OCI-LY7 (cell line): ENCODE measurements around the gene TRRAP. TPM values are rescaled to one million over a fixed set of nuclear protein-coding genes. Genes with fewer than 3 reads are reported as not detected.

Experiments
- BruUV-seq: library from RNA; stranded (reverse); fragments of 400-500 nt; replicated peaks from 2 replicates; lab custom pipeline; 2021; lab: Mats Ljungman, UMichigan
- CTCF ChIA-PET: fragments of 300-600 bp; sonication (Branson Sonifier 250); formaldehyde crosslinking; loops from one replicate; lab custom pipeline; 2022; ENCODE audit warnings: antibody characterized with exemption; ENCODE audit not compliant: unreplicated experiment; lab: Charles Lee
- POLR2A ChIA-PET: fragments of 300-600 bp; sonication (Branson Sonifier 250); formaldehyde crosslinking; loops from one replicate; lab custom pipeline; 2022; ENCODE audit warnings: antibody characterized with exemption; lab: Charles Lee
- DNase-seq: peaks from one replicate; pipeline ENCODE4 v3.0.0-alpha.2; 2015; ENCODE audit warnings: low spot score
- H2AFZ ChIP-seq: fragments of 200-600 bp; sonication (generic), shearing (Covaris generic); 2 replicates; pipeline ENCODE4 v1.6.1; 2014; ENCODE audit warnings: mild to moderate bottlenecking, antibody characterized with exemption, low read length, moderate library complexity
- H3K27ac ChIP-seq: fragments of 200-600 bp; sonication (generic); 2 replicates; pipeline ENCODE4 v1.5.1; 2014; ENCODE audit warnings: mixed run types, low read depth, mild to moderate bottlenecking, moderate library complexity, low read length, inconsistent platforms; ENCODE audit not compliant: poor library complexity, severe bottlenecking
- H3K36me3 ChIP-seq: fragments of 200-600 bp; sonication (generic); 2 replicates; pipeline ENCODE4 v1.6.1; 2014; ENCODE audit warnings: mild to moderate bottlenecking, antibody characterized with exemption, low read length, moderate library complexity, mixed read lengths; ENCODE audit not compliant: insufficient read depth
- H3K4me1 ChIP-seq: fragments of 200-600 bp; sonication (generic); 2 replicates; pipeline ENCODE4 v1.5.1; 2014; ENCODE audit warnings: mild to moderate bottlenecking, low read length; ENCODE audit not compliant: insufficient read depth, poor library complexity, severe bottlenecking
- H3K4me2 ChIP-seq: fragments of 200-600 bp; sonication (generic); 2 replicates; pipeline ENCODE4 v1.6.1; 2014; ENCODE audit warnings: mild to moderate bottlenecking, low read length
- H3K4me3 ChIP-seq: fragments of 200-600 bp; sonication (generic); 2 replicates; pipeline ENCODE4 v1.5.1; 2014; ENCODE audit warnings: mild to moderate bottlenecking, low read depth, low read length; ENCODE audit not compliant: poor library complexity, severe bottlenecking
- H3K79me2 ChIP-seq: fragments of 200-600 bp; sonication (generic); 2 replicates; pipeline ENCODE4 v1.6.1; 2016; ENCODE audit warnings: low read depth, mild to moderate bottlenecking, low read length, moderate library complexity, mixed read lengths; ENCODE audit not compliant: insufficient read depth
- H3K9me2 ChIP-seq: fragments of 200-600 bp; sonication (generic); 2 replicates; pipeline ENCODE4 v1.6.1; 2016; ENCODE audit warnings: mild to moderate bottlenecking, low read length, mixed read lengths; ENCODE audit not compliant: insufficient read depth
- H3K9me3 ChIP-seq: fragments of 200-600 bp; sonication (generic); 2 replicates; pipeline ENCODE4 v1.6.1; 2014; ENCODE audit warnings: mild to moderate bottlenecking, mixed run types, low read length, mixed read lengths
- H4K20me1 ChIP-seq: fragments of 200-600 bp; sonication (generic); 2 replicates; pipeline ENCODE4 v1.6.1; 2014; ENCODE audit warnings: mild to moderate bottlenecking, antibody characterized with exemption, low read length, moderate library complexity, mixed read lengths; ENCODE audit not compliant: insufficient read depth
- EZH2phosphoT487 ChIP-seq: fragments of 200-600 bp; sonication (generic); IDR thresholded peaks from 2 replicates; pipeline ENCODE4 v1.6.1; 2018; ENCODE audit warnings: low read depth, borderline replicate concordance, mild to moderate bottlenecking, mixed run types, antibody characterized with exemption, low read length, moderate library complexity, mixed read lengths
- intact Hi-C: fragments of 100-400 bp; cut with micrococcal nuclease; formaldehyde crosslinking; loops from one replicate; pipeline ENCODE4 v1.10.0; 2022; ENCODE audit not compliant: unreplicated experiment
- total RNA-seq, 2 experiments: library from RNA; depleted of rRNA in 1 of 2; stranded (reverse); fragments of >200 nt in 1 of 2; shearing (Covaris generic) in 1 of 2; gene quantifications; 2 replicates each; pipeline ENCODE4 v1.2.3, GENCODE V29; 2014 to 2022
- TF ChIP-seq, protein P1 (sequence below): fragments of 200-600 bp; sonication (generic); conservative IDR thresholded peaks from 2 replicates; pipeline ENCODE4 v1.5.1; 2014; ENCODE audit warnings: mild to moderate bottlenecking, antibody characterized with exemption, low read length, moderate library complexity, mixed read lengths

The TRRAP gene
- total RNA-seq, 2 experiments from 2014 or later = 50.4 to 86.1 TPM

GRCh38 chr7:98934267-98934666, 55.9 kb downstream of the TRRAP start:
- ChIA-PET CTCF (no interaction called here), POLR2A (interaction anchor here (0.5 kb wide), 1 partner anchor 112 kb away, joined by 5 read pairs; no protein-coding TSS in a partner anchor)
- TF ChIP-seq, protein P1, sequence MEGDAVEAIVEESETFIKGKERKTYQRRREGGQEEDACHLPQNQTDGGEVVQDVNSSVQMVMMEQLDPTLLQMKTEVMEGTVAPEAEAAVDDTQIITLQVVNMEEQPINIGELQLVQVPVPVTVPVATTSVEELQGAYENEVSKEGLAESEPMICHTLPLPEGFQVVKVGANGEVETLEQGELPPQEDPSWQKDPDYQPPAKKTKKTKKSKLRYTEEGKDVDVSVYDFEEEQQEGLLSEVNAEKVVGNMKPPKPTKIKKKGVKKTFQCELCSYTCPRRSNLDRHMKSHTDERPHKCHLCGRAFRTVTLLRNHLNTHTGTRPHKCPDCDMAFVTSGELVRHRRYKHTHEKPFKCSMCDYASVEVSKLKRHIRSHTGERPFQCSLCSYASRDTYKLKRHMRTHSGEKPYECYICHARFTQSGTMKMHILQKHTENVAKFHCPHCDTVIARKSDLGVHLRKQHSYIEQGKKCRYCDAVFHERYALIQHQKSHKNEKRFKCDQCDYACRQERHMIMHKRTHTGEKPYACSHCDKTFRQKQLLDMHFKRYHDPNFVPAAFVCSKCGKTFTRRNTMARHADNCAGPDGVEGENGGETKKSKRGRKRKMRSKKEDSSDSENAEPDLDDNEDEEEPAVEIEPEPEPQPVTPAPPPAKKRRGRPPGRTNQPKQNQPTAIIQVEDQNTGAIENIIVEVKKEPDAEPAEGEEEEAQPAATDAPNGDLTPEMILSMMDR = no peak
- no peak for TF ChIP-seq EZH2phosphoT487
- H3K27ac ChIP-seq = no peak overlapping the region
- H3K4me2 ChIP-seq = no peak overlapping the region
- H2AFZ ChIP-seq = no peak overlapping the region
- no peak for DNase-seq
- BruUV-seq = no TSS peak
- H3K36me3 ChIP-seq = peaks cover 96% of the 10 kb centered on the region
- no peaks in the 10 kb centered on the region for H3K79me2 ChIP-seq
- H4K20me1 ChIP-seq = no peaks in the 10 kb centered on the region
- intact Hi-C loops = no loop called here
- H3K9me2 ChIP-seq = no peaks in the 10 kb centered on the region
- H3K9me3 ChIP-seq = no peaks in the 10 kb centered on the region
- no peak overlapping the region for H3K4me3 ChIP-seq
- no peaks in the 10 kb centered on the region for H3K4me1 ChIP-seq

DNA sequence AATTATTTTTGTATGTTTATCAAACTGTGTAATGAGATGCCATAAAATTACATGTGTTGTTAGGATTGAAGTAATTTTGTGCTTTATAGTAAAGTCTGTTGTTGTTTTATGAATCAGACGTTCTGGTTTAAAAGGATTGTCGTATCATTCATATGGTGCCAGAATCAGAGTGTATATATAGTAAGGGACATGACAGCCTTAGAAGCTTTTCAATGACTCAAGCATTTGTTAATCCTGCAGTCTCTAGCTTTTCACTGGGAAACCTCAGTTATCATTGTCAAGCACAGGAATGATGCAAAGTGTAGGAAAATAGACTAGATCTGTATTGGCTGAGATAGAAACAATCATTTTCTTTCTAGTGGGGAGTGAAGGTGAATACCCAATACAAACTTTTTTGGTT, 57.5 kb downstream of the TRRAP start:
- ChIA-PET CTCF (interaction anchor here (0.5 kb wide), 1 partner anchor 569 kb away, joined by 3 read pairs; no protein-coding TSS in a partner anchor), POLR2A (interaction anchor here (0.6 to 1.0 kb wide), 3 partner anchors 8 to 24 kb away, joined by 3 to 5 read pairs (median 4); no protein-coding TSS in a partner anchor)
- no peaks in the 10 kb centered on the region for H4K20me1 ChIP-seq
- H3K9me2 ChIP-seq = no peaks in the 10 kb centered on the region
- BruUV-seq = no TSS peak
- H3K4me2 ChIP-seq = no peak overlapping the region
- no peak overlapping the region for H3K27ac ChIP-seq
- TF ChIP-seq, protein P1 = no peak
- TF ChIP-seq EZH2phosphoT487 = no peak
- H3K9me3 ChIP-seq = no peaks in the 10 kb centered on the region
- no peaks in the 10 kb centered on the region for H3K79me2 ChIP-seq
- no peaks in the 10 kb centered on the region for H3K4me1 ChIP-seq
- no peak for DNase-seq
- peaks cover 96% of the 10 kb centered on the region for H3K36me3 ChIP-seq
- H2AFZ ChIP-seq = no peak overlapping the region
- intact Hi-C loops = loop anchor here (5.0 kb wide), 1 partner anchor 51 kb away; no protein-coding TSS in a partner anchor
- H3K4me3 ChIP-seq = no peak overlapping the region

GRCh38 chr7:98943336-98943735, 65.0 kb downstream of the TRRAP start:
- ChIA-PET CTCF (no interaction called here), POLR2A (no interaction called here)
- H3K36me3 ChIP-seq = peaks cover 96% of the 10 kb centered on the region
- H3K9me2 ChIP-seq = no peaks in the 10 kb centered on the region
- no peaks in the 10 kb centered on the region for H4K20me1 ChIP-seq
- no peak overlapping the region for H3K4me2 ChIP-seq
- no peak overlapping the region for H2AFZ ChIP-seq
- intact Hi-C loops = no loop called here
- TSS peak; percentile 7 for BruUV-seq
- H3K27ac ChIP-seq = no peak overlapping the region
- DNase-seq = no peak
- no peaks in the 10 kb centered on the region for H3K9me3 ChIP-seq
- no peaks in the 10 kb centered on the region for H3K79me2 ChIP-seq
- no peak overlapping the region for H3K4me3 ChIP-seq
- TF ChIP-seq, protein P1 = no peak
- no peak for TF ChIP-seq EZH2phosphoT487
- no peaks in the 10 kb centered on the region for H3K4me1 ChIP-seq
